Kidney (tissue), 14 donors: ENCODE measurements around the gene HNRNPLL. TPM values are rescaled to one million over a fixed set of nuclear protein-coding genes. Genes with fewer than 3 reads are reported as not detected.

Experiments
- DNase-seq, 5 donors: peaks; one replicate each; pipeline ENCODE4 v3.0.0-alpha.2; 2013 to 2020
- FAIRE-seq: peaks from 2 replicates; lab custom pipeline; 2012; peaks lifted over from hg19 to GRCh38; lab: Jason Lieb, UNC
- H3K27ac ChIP-seq, 2 donors: one replicate each; pipeline ENCODE4 v1.7.0; 2013; ENCODE audit warnings: low read depth in 2 of 2, low read length in 2 of 2, inconsistent platforms in 1 of 2
- H3K27me3 ChIP-seq: one replicate; pipeline ENCODE4 v1.7.1; 2013; ENCODE audit warnings: low read length, inconsistent platforms; ENCODE audit not compliant: control insufficient read depth, insufficient read depth
- H3K36me3 ChIP-seq, 3 donors: one replicate each; pipeline versions ENCODE4 v1.7.0 to v1.7.1; 2013; ENCODE audit warnings: low read length in 3 of 3, control low read depth in 1 of 3, inconsistent platforms in 1 of 3; ENCODE audit not compliant: insufficient read depth in 3 of 3, control insufficient read depth in 2 of 3
- H3K4me1 ChIP-seq, 3 donors: one replicate each; pipeline versions ENCODE4 v1.7.0 to v1.7.1; 2013; ENCODE audit warnings: low read length in 3 of 3, inconsistent platforms in 1 of 3, low read depth in 1 of 3; ENCODE audit not compliant: control insufficient read depth in 2 of 3, insufficient read depth in 2 of 3
- H3K4me3 ChIP-seq, 3 donors: one replicate each; pipeline versions ENCODE4 v1.7.0 to v1.8.1; 2013; ENCODE audit warnings: low read length in 3 of 3, control low read depth in 1 of 3, inconsistent platforms in 1 of 3
- H3K9ac ChIP-seq, 3 donors: one replicate each; pipeline versions ENCODE4 v1.7.0 to v1.7.1; 2013; ENCODE audit warnings: low read length in 3 of 3, control low read depth in 1 of 3, inconsistent platforms in 1 of 3
- H3K9me3 ChIP-seq, 3 donors: one replicate each; pipeline versions ENCODE4 v1.7.0 to v1.7.1; 2013; ENCODE audit warnings: low read length in 3 of 3, control low read depth in 1 of 3, inconsistent platforms in 1 of 3; ENCODE audit not compliant: control insufficient read depth in 2 of 3, insufficient read depth in 1 of 3
- intact Hi-C: fragments of 100-400 bp; cut with DNase I; formaldehyde crosslinking; loops from one replicate; pipeline ENCODE4 v1.11.1; 2022
- polyA plus RNA-seq: library from polyadenylated mRNA; stranded (reverse); fragments of 350-450 nt; fragmentation: Illumina TruSeq; extraction: RNeasy Lipid Tissue Mini Kit (QIAGEN cat#74804); gene quantifications from one replicate; pipeline ENCODE4 v1.2.3, GENCODE V29; 2014; ENCODE audit warnings: low read depth, low replicate concordance; ENCODE audit not compliant: insufficient read depth
- total RNA-seq: library from RNA; stranded (reverse); fragmentation: NEBNext Ultra II Directional; extraction: Animal tissue kit (Norgen Biotek cat#: 25700); gene quantifications from one replicate; pipeline ENCODE4 v1.2.1, GENCODE V29; 2021
- TF ChIP-seq, protein P1 (sequence below): IDR thresholded peaks from 3 replicates; pipeline ENCODE4 v1.5.1; 2012; ENCODE audit warnings: mild to moderate bottlenecking, moderate library complexity, borderline replicate concordance; ENCODE audit not compliant: insufficient read depth; ENCODE audit errors: extremely low read depth
- donor health status: control.
- donor health status: control.
- donor health status: control.
- donor health status: control.
- donor health status: control.
- donor health status: DM: yes; HTN: yes; CAD: no.
- donor health status: Normal renal cell carcinoma (clear cell type).

HNRNPLL gene
- total and polyA plus RNA-seq, 2 donors from 2014 or later = 15.5 to 51.0 TPM

- Histone ChIP-seq H3K4me1 (no peaks in the 10 kb centered on the region), H3K4me3 (no peak overlapping the region), H3K9ac (no peak overlapping the region), H3K27ac (no peak overlapping the region), H3K9me3 (no peaks in the 10 kb centered on the region), H3K27me3 (no peaks in the 10 kb centered on the region), H3K36me3 (peaks cover 0 to 2% (median 2%) of the 10 kb centered on the region in 3 donors)
- DNase-seq (no peak), FAIRE-seq (no peak)
- TF ChIP-seq, protein P1, sequence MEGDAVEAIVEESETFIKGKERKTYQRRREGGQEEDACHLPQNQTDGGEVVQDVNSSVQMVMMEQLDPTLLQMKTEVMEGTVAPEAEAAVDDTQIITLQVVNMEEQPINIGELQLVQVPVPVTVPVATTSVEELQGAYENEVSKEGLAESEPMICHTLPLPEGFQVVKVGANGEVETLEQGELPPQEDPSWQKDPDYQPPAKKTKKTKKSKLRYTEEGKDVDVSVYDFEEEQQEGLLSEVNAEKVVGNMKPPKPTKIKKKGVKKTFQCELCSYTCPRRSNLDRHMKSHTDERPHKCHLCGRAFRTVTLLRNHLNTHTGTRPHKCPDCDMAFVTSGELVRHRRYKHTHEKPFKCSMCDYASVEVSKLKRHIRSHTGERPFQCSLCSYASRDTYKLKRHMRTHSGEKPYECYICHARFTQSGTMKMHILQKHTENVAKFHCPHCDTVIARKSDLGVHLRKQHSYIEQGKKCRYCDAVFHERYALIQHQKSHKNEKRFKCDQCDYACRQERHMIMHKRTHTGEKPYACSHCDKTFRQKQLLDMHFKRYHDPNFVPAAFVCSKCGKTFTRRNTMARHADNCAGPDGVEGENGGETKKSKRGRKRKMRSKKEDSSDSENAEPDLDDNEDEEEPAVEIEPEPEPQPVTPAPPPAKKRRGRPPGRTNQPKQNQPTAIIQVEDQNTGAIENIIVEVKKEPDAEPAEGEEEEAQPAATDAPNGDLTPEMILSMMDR = no peak
- intact Hi-C loops = no loop called here
Measured at GRCh38 chr2:38556006-38556801, 46.5 kb downstream of the HNRNPLL start.

- Histone ChIP-seq H3K4me3 (no peak overlapping the region), H3K36me3 (peaks cover 0 to 2% (median 0%) of the 10 kb centered on the region in 3 donors), H3K4me1 (no peaks in the 10 kb centered on the region), H3K27me3 (no peaks in the 10 kb centered on the region), H3K9ac (no peak overlapping the region), H3K9me3 (no peaks in the 10 kb centered on the region), H3K27ac (no peak overlapping the region)
- no peak for FAIRE-seq
- DNase-seq = peak in 1 of 5 donors; percentile 24
- TF ChIP-seq, protein P1 = peak; percentile 27
- intact Hi-C loops = no loop called here
Measured at GRCh38 chr2:38554973-38555595, 47.6 kb downstream of the HNRNPLL start.

GRCh38 chr2:38553554-38553953 is 49.2 kb downstream of the HNRNPLL start:
- Histone ChIP-seq H3K4me1 (no peaks in the 10 kb centered on the region), H3K9me3 (no peaks in the 10 kb centered on the region), H3K4me3 (no peak overlapping the region), H3K9ac (no peak overlapping the region), H3K27me3 (no peaks in the 10 kb centered on the region), H3K36me3 (peaks cover 0 to 2% (median 0%) of the 10 kb centered on the region in 3 donors), H3K27ac (no peak overlapping the region)
- DNase-seq (no peak), FAIRE-seq (no peak)
- TF ChIP-seq, protein P1 = no peak
- intact Hi-C loops = no loop called here
